ENCODE results near the gene TMTC2.
"Not testable (repeated sequence)": the region's sequence is repeated elsewhere in the genome, so short reads cannot be mapped to it uniquely, and the experiment has no call there.

Gene TMTC2

DNA sequence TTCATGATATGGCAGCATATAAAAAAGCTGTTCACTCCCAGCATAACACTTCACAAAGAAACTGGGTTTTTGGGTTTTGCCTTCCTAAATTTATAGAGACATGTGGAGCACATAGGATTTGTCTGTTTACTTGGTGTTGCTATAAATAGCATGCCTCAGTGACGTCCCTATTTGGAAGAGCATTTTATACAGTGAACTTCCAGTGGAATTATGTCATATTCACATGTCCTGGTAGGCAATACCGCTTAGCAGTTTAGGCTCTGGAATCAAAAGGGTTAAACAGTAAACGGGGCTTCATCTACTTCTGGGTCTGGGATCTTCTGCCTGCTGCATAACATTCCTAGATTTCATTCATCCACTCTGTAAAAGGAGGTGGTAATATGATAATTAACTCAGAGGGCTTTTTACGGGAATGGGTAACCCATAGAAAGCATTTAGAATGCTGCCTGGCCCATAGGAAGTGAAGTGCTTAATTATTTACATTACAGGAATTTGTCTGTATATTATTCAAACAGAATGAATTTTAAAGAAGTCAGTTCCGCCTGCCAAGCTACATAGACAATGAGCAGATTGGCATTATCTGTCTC is 396.1 kb downstream of the TMTC2 start:
- DNase-seq (ENCODE audit: low read depth): no peak

DNA sequence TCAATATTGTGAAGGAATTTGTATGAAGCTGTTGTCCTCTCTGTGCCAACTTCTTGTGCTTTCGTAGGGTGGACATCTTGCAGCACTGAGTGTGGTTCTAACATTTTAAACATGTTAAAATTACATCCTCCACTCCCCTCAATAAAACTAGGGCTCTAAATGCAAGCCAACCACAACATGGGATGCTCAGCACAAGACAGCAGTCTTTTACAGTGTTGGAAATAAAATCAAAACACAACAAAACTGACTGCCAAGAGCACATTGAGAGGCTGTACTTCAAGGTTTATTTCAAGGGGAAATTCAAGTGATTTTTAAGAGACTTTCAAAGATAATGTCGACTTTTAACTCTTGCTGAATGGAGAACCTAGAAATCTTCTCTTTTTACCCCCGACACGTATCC is 396.9 kb downstream of the TMTC2 start:
- no peak for DNase-seq (ENCODE audit: low read depth)

- DNase-seq (ENCODE audit: low read depth): no peak
Measured at GRCh38 chr12:83084516-83085234, 398.0 kb downstream of the TMTC2 start.

GRCh38 chr12:83086023-83086422 is 399.3 kb downstream of the TMTC2 start:
- DNase-seq (ENCODE audit: low read depth): no peak

- DNase-seq (ENCODE audit: low read depth): no peak
Measured at GRCh38 chr12:83089575-83089974, 402.9 kb downstream of the TMTC2 start.

GRCh38 chr12:83092129-83092528 is 405.4 kb downstream of the TMTC2 start:
- no peak for DNase-seq (ENCODE audit: low read depth)

- no peak for DNase-seq (ENCODE audit: low read depth)
Measured at GRCh38 chr12:83092606-83093005, 405.9 kb downstream of the TMTC2 start.

GRCh38 chr12:83093426-83093825 is 406.7 kb downstream of the TMTC2 start:
- no peak for DNase-seq (ENCODE audit: low read depth)

- DNase-seq (ENCODE audit: low read depth): no peak
Measured at GRCh38 chr12:83097643-83098342, 411.1 kb downstream of the TMTC2 start.

- DNase-seq (ENCODE audit: low read depth): no peak
Measured at GRCh38 chr12:83099436-83099835, 412.7 kb downstream of the TMTC2 start.

DNA sequence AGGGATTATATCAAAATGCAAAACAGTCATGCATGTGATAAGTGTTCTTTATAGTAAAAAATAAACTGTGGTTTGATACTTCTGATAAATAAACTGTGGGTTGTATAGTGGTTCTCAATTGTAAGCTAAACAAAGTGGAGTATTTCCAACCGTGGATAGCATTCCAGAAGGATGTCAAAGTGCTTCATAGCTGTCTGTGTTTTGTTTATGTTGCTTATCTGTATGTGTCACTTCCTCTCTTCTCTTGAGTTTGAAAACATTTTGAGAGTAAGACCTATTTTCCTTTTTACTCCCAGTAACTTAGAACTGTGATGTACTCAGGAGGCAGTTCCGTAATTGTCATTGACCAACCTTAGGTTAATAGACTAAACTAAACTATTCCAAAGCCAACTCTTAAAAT is 415.8 kb downstream of the TMTC2 start:
- DNase-seq (ENCODE audit: low read depth): no peak

GRCh38 chr12:83106873-83107272 is 420.2 kb downstream of the TMTC2 start:
- DNase-seq (ENCODE audit: low read depth): no peak

GRCh38 chr12:83110424-83110823 is 423.7 kb downstream of the TMTC2 start:
- DNase-seq (ENCODE audit: low read depth): no peak

GRCh38 chr12:83113945-83114344 is 427.2 kb downstream of the TMTC2 start:
- DNase-seq (ENCODE audit: low read depth): no peak

DNA sequence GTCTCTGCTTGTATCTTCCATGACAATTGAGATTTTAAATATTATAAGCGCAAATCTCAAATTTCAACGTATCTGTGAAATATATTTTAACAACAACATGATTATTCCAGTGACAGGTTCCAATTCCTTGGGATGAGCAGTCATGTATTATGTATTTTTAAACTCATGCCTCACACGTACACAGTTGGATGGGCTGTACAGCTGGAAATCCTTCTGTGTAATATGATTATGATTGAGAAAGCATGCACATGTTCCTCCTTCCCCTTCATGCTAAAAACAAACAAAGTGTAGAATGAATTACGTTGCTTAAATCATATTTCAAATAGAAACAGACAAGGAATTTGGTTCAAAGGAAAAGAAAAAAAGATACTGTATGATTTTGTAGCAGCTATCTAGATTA is 428.3 kb downstream of the TMTC2 start:
- no peak for DNase-seq (ENCODE audit: low read depth)

DNA sequence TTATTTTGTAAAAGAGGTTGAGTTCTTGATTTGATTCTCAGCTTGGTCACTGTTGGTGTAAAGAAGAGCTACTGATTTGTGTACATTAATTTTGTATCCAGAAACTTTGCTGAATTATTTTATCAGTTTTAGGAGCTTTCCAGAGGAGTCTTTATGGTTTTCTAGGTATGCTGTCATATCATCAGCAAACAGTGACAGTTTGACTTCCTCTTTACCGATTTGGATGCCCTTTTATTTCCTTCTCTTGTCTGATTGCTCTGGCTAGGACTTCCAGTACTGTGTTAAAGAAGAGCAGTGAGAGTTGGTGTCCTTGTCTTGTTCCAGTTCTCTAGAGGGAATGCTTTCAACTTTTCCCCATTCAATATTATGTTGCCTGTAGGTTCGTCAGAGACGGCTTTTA is 431.2 kb downstream of the TMTC2 start:
- not testable (repeated sequence) for DNase-seq (ENCODE audit: low read depth)

DNA sequence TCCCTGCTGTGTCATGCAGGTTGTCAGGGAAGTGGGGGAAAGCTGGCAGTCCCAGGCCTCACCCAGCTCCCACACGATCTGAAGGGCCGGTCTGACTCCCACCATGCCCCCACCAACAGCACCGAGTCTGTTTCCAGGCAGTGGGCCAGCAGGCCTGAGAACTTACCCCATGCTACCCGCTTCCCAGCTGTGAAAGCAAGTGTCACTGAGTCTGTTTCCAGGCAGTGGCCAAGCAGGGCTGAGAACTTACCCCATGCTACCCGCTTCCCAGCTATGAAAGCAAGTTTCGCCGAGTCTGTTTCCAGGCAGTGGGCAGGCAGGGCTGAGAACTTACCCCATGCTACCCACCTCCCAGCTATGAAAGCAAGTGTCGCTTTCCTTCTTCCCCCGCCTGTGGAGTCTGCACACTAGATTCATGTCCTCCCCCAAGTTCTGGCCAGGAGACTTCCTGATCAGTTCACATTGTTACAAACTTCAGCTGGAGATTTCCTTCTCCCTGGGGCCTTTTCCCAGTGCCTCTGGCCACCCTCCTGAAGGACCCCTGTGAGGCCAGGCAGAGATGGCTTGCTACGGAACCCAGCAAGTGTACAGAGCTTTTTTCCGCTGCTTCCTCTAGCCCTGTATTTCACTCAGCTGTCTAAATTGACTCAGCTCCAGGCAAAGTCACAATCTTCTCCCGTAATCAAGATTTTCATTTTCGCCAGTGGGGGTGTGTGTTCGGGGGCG is 435.4 kb downstream of the TMTC2 start:
- no peak for DNase-seq (ENCODE audit: low read depth)

GRCh38 chr12:83122623-83122934 is 435.9 kb downstream of the TMTC2 start:
- no peak for DNase-seq (ENCODE audit: low read depth)

- no peak for DNase-seq (ENCODE audit: low read depth)
Measured at GRCh38 chr12:83123039-83123438, 436.3 kb downstream of the TMTC2 start.

- DNase-seq (ENCODE audit: low read depth): no peak
Measured at GRCh38 chr12:83128540-83128939, 441.8 kb downstream of the TMTC2 start.

DNA sequence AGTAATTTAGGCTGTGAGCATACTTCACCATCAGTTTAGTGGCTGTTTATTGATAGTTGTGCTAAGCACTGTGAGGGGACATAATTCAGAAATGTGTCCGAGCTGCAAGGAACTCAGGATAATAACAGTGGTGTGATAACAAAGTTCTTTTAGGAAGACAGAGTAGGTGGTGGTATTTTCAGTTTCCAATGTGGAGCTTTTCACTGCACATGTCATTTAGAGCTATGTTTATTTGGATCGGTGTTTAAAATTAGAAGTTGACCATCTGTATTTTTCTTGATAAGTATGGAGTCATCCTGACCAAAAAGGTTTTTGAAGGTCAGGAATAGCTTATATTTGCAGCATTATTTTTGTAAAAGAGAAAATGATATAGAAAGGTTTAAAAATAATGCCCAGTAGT is 443.5 kb downstream of the TMTC2 start:
- DNase-seq (ENCODE audit: low read depth): no peak

- no peak for DNase-seq (ENCODE audit: low read depth)
Measured at GRCh38 chr12:83132360-83132759, 445.7 kb downstream of the TMTC2 start.

- no peak for DNase-seq (ENCODE audit: low read depth)
Measured at GRCh38 chr12:83136411-83136810, 449.7 kb downstream of the TMTC2 start.

Data from activated T-helper 1 cell treated with Interleukin-2 at 50 U/mL for 16 hours (primary cell).